A549 (cell line): ENCODE results near the gene KLF6.

Experiments
- MAFK ChIP-seq: fragments of 450-650 bp; IDR thresholded peaks from 2 replicates; pipeline ENCODE4 v1.6.1; 2014; ENCODE audit not compliant: partially characterized antibody
- POLR2A ChIP-seq: IDR thresholded peaks from 2 replicates; pipeline ENCODE4 v1.6.1; 2012; ENCODE audit warnings: mild to moderate bottlenecking, low read length
- RCOR1 ChIP-seq: fragments of 150-350 bp; IDR thresholded peaks from 2 replicates; pipeline ENCODE4 v1.6.1; 2014; ENCODE audit warnings: antibody characterized with exemption, low read length, low read depth
- TP53 ChIP-seq: fragments of 250-450 bp; sonication (Bioruptor Pico); IDR thresholded peaks from 2 replicates; pipeline ENCODE4 v1.5.0; 2021; ENCODE audit warnings: mild to moderate bottlenecking, moderate library complexity
- TF ChIP-seq, protein P1 (sequence below): fragments of >200 bp; sonication (Bioruptor Twin); formaldehyde crosslinking; IDR thresholded peaks from 3 replicates; pipeline ENCODE4 v1.5.1; 2016

DNA sequence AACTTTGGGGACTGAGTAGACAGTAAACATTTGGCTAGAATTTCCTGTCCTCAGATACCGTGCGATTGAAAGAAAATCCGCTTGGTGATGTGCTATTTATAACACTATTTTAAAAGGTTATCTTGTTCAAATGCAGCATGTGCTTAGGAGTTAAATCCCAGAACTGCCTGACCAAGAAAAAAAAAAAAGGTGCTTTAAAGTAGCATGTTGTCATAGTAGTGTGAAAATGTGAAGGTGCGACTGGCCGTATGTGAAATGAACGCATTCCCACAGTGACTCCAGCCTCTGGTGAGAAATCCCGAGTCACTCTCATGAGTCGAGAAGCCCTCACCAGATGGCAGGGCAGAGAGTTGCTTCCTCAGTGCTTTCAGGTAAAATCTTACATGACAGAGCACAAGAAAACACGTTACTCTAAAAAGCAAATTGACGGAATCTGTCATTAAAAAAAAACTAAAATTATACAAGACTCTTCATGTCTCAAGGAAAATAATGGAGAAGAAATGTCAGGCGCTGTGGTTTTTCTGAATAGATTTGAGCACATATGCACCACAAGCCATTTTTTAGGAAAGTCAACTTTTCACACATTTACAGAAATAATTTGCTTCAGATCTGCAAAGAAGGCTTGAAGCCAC, 18.4 kb upstream of the KLF6 start:
- TF ChIP-seq MAFK, result peak; percentile 64
- TF ChIP-seq POLR2A, result no peak
- TF ChIP-seq RCOR1, result no peak
- TF ChIP-seq, protein P1, sequence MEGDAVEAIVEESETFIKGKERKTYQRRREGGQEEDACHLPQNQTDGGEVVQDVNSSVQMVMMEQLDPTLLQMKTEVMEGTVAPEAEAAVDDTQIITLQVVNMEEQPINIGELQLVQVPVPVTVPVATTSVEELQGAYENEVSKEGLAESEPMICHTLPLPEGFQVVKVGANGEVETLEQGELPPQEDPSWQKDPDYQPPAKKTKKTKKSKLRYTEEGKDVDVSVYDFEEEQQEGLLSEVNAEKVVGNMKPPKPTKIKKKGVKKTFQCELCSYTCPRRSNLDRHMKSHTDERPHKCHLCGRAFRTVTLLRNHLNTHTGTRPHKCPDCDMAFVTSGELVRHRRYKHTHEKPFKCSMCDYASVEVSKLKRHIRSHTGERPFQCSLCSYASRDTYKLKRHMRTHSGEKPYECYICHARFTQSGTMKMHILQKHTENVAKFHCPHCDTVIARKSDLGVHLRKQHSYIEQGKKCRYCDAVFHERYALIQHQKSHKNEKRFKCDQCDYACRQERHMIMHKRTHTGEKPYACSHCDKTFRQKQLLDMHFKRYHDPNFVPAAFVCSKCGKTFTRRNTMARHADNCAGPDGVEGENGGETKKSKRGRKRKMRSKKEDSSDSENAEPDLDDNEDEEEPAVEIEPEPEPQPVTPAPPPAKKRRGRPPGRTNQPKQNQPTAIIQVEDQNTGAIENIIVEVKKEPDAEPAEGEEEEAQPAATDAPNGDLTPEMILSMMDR, result no peak
- no peak for TF ChIP-seq TP53
